HepG2 (cell line): ENCODE measurements around the gene TLE1. TPM values are rescaled to one million over a fixed set of nuclear protein-coding genes. Genes with fewer than 3 reads are reported as not detected.

ENCODE experiments used
- ATAC-seq: fragments of 200-7000 bp; cut with Tn5 transposase; 3 replicates; pipeline ENCODE4 v1.9.1; 2020; ENCODE audit warnings: mild to moderate bottlenecking, moderate library complexity
- BruUV-seq: library from RNA; stranded (reverse); fragments of 400-500 nt; replicated peaks from 2 replicates; lab custom pipeline; 2021; lab: Mats Ljungman, UMichigan
- CTCF ChIA-PET: fragments of 300-600 bp; formaldehyde crosslinking; extraction: SDS; loops from one replicate; lab custom pipeline; 2021; ENCODE audit warnings: low total read pairs, inconsistent platforms, low intra/inter-chr PET ratio; lab: Yijun Ruan, JAX
- POLR2A ChIA-PET: fragments of 350-600 bp; sonication (Branson Sonifier 250); formaldehyde crosslinking; loops from one replicate; lab custom pipeline; 2020; ENCODE audit warnings: antibody characterized with exemption, inconsistent platforms; lab: Yijun Ruan, JAX
- DNase-seq: peaks from one replicate; pipeline ENCODE4 v3.0.0-alpha.2; 2015; ENCODE audit warnings: low spot score
- FAIRE-seq: peaks from 3 replicates; lab custom pipeline; 2011; peaks lifted over from hg19 to GRCh38; lab: Jason Lieb, UNC
- H2AFZ ChIP-seq: one replicate; pipeline ENCODE4 v1.6.1; 2011; ENCODE audit warnings: low read length, inconsistent platforms
- H3K27ac ChIP-seq: fragments of 300-600 bp; 3 replicates; pipeline ENCODE4 v1.8.0; 2011; ENCODE audit warnings: mixed run types, mild to moderate bottlenecking, mixed read lengths, low read length, inconsistent platforms; ENCODE audit not compliant: insufficient read depth; ENCODE audit errors: extremely low read length
- H3K27me3 ChIP-seq, 2 experiments: fragments of 200-600 bp in 1 of 2; 2 replicates in 1 of 2; 3 replicates in 1 of 2; pipeline versions ENCODE4 v1.6.0 to v1.8.0; 2011; ENCODE audit warnings: low read length in 2 of 2, mild to moderate bottlenecking in 2 of 2, moderate library complexity in 2 of 2, inconsistent platforms in 1 of 2; ENCODE audit not compliant: insufficient read depth in 2 of 2, control insufficient read depth in 1 of 2
- H3K36me3 ChIP-seq, 2 experiments: fragments of 200-600 bp in 1 of 2; replicated peaks in 1 of 2; 2 replicates in 1 of 2; 3 replicates in 1 of 2; pipeline versions ENCODE4 v1.5.1 to v1.8.0; 2011; ENCODE audit warnings: low read length in 2 of 2, inconsistent platforms in 1 of 2; ENCODE audit not compliant: insufficient read depth in 2 of 2, control insufficient read depth in 1 of 2
- H3K4me1 ChIP-seq: 2 replicates; pipeline ENCODE4 v1.5.1; 2012; ENCODE audit warnings: low read length, inconsistent platforms; ENCODE audit not compliant: insufficient read depth
- H3K4me2 ChIP-seq: 2 replicates; pipeline ENCODE4 v1.6.0; 2011; ENCODE audit warnings: low read depth, low read length, inconsistent platforms
- H3K4me3 ChIP-seq, 3 experiments: fragments of 200-600 bp in 1 of 3; sonication (generic), shearing (Covaris generic) in 1 of 3; replicated peaks in 1 of 3; 2 replicates each; pipeline ENCODE4 v1.5.1; 2011 to 2016; ENCODE audit warnings: low read length in 3 of 3, inconsistent platforms in 2 of 3, low read depth in 2 of 3, mild to moderate bottlenecking in 2 of 3, control low read depth in 1 of 3, mixed read lengths in 1 of 3; ENCODE audit not compliant: insufficient read depth in 1 of 3
- H3K79me2 ChIP-seq: one replicate; pipeline ENCODE4 v1.6.1; 2011; ENCODE audit warnings: low read length, inconsistent platforms; ENCODE audit not compliant: insufficient read depth
- H3K9ac ChIP-seq: 2 replicates; pipeline ENCODE4 v1.6.0; 2011; ENCODE audit warnings: mild to moderate bottlenecking, low read depth, low read length, inconsistent platforms; ENCODE audit not compliant: insufficient read depth
- H3K9me3 ChIP-seq: 2 replicates; pipeline ENCODE4 v1.5.1; 2012; ENCODE audit warnings: mild to moderate bottlenecking, low read length
- H4K20me1 ChIP-seq: 2 replicates; pipeline ENCODE4 v1.6.0; 2011; ENCODE audit warnings: inconsistent platforms, mild to moderate bottlenecking, low read length, moderate library complexity; ENCODE audit not compliant: insufficient read depth
- HMG20A ChIP-seq: IDR thresholded peaks from 2 replicates; pipeline ENCODE4 v1.6.1; 2016; ENCODE audit warnings: borderline replicate concordance
- PBX3 ChIP-seq: sonication (generic); formaldehyde crosslinking; IDR thresholded peaks from 2 replicates; pipeline ENCODE4 v1.8.1; 2023; ENCODE audit warnings: missing genetic modification reagents, inconsistent platforms, borderline replicate concordance
- POLR2A ChIP-seq, 2 experiments: IDR thresholded peaks; 2 replicates each; pipeline ENCODE4 v1.6.1; 2011; ENCODE audit warnings: low read depth in 2 of 2, low read length in 2 of 2, mild to moderate bottlenecking in 1 of 2, moderate library complexity in 1 of 2; ENCODE audit not compliant: insufficient read depth in 1 of 2
- SMAD3 ChIP-seq: sonication (generic); formaldehyde crosslinking; IDR thresholded peaks from 2 replicates; pipeline ENCODE4 v1.4.0; 2020; ENCODE audit warnings: missing genetic modification reagents
- STAT5B ChIP-seq: sonication (generic); formaldehyde crosslinking; IDR thresholded peaks from 2 replicates; pipeline ENCODE4 v1.4.0; 2020; ENCODE audit warnings: missing genetic modification reagents
- U2AF2 ChIP-seq: fragments of 200-400 bp; formaldehyde crosslinking; IDR thresholded peaks from 2 replicates; pipeline ENCODE4 v1.6.1; 2017; ENCODE audit warnings: low read depth, mild to moderate bottlenecking, low read length
- XBP1 ChIP-seq: sonication (generic); formaldehyde crosslinking; IDR thresholded peaks from 2 replicates; pipeline ENCODE4 v1.5.0; 2020; ENCODE audit warnings: missing genetic modification reagents
- ZBTB8A ChIP-seq: sonication (generic); formaldehyde crosslinking; IDR thresholded peaks from 2 replicates; pipeline ENCODE4 v1.4.0; 2020; ENCODE audit warnings: mild to moderate bottlenecking, low read depth, missing genetic modification reagents, borderline replicate concordance
- ZKSCAN5 ChIP-seq: sonication (generic); formaldehyde crosslinking; IDR thresholded peaks from 2 replicates; pipeline ENCODE4 v1.5.1; 2020; ENCODE audit warnings: mild to moderate bottlenecking, missing genetic modification reagents
- ZKSCAN8 ChIP-seq: IDR thresholded peaks from 2 replicates; pipeline ENCODE4 v1.6.1; 2016; ENCODE audit warnings: borderline replicate concordance, missing genetic modification reagents, missing compliant biosample characterization
- ZMYM3 ChIP-seq: sonication (generic); formaldehyde crosslinking; IDR thresholded peaks from 2 replicates; pipeline ENCODE4 v1.5.1; 2020; ENCODE audit warnings: mild to moderate bottlenecking, missing genetic modification reagents
- ZNF282 ChIP-seq: fragments of 450-650 bp; IDR thresholded peaks from 2 replicates; pipeline ENCODE4 v1.6.1; 2018; ENCODE audit not compliant: partially characterized antibody
- ZNF431 ChIP-seq: sonication (generic); formaldehyde crosslinking; IDR thresholded peaks from 2 replicates; pipeline ENCODE4 v1.9.0; 2022; ENCODE audit warnings: missing genetic modification reagents, low read depth, mild to moderate bottlenecking, borderline replicate concordance
- ZNF776 ChIP-seq: sonication (generic); formaldehyde crosslinking; IDR thresholded peaks from 2 replicates; pipeline ENCODE4 v1.4.0; 2020; ENCODE audit warnings: mild to moderate bottlenecking, missing genetic modification reagents
- WGBS: methylation state at CpG from one replicate; pipeline ENCODE4 v1.1.6; 2017; ENCODE audit warnings: low lambda C conversion rate; 5-methylcytosine and 5-hydroxymethylcytosine counted together
- in situ Hi-C: cut with HindIII; loops from 2 replicates; pipeline ENCODE4 v1.10.0; 2017; ENCODE audit warnings: low pct_unique_long_range_greater_than_20kb; ENCODE audit not compliant: extremely low pct_ligation_motif_present
- intact Hi-C: fragments of 100-400 bp; cut with micrococcal nuclease; formaldehyde crosslinking; loops from one replicate; pipeline ENCODE4 v1.10.0; 2022; ENCODE audit not compliant: unreplicated experiment
- polyA plus RNA-seq, 8 experiments: library from polyadenylated mRNA; depleted of rRNA in 3 of 8; stranded (reverse) in 7 of 8; unstranded in 1 of 8; fragments of >200 nt; fragmentation: Illumina TruSeq in 4 of 8; extraction: Trizol in 4 of 8; gene quantifications; 2 replicates each; pipeline versions ENCODE4 v1.2.1 to v1.2.3, GENCODE V29; 2011 to 2016; ENCODE audit warnings: low read depth in 4 of 8, missing spikeins in 1 of 8, mixed read lengths in 1 of 8; ENCODE audit not compliant: insufficient read depth in 1 of 8
- total RNA-seq, 5 experiments: library from RNA; depleted of rRNA; stranded (reverse); fragments of >200 nt; fragmentation: Illumina TruSeq; extraction: Trizol; gene quantifications; 2 replicates each; pipeline ENCODE4 v1.2.3, GENCODE V29; 2016; ENCODE audit warnings: low read depth in 1 of 5

TLE1 gene
- total and polyA plus RNA-seq, 2 of the 13 experiments (the other 11 are each of a cell fraction or from before 2014, with no cell fraction given) = 35.9 to 109 TPM

- intact Hi-C loops = no loop called here
Observed at GRCh38 chr9:81717747-81718077, 28.4 kb upstream of the TLE1 start.

GRCh38 chr9:81717061-81717746 is 27.9 kb upstream of the TLE1 start:
- no peaks in the 10 kb centered on the region for H3K9me3 ChIP-seq
- 19% methylated on average over 5 of the region's 5 CpGs for WGBS
- POLR2A ChIA-PET = no interaction called here
- H3K4me1 ChIP-seq = no peaks in the 10 kb centered on the region; the same call in 1 of the 2 replicates
- no peaks in the 10 kb centered on the region for H4K20me1 ChIP-seq
- no peak overlapping the region for H3K27ac ChIP-seq
- no peak overlapping the region for H2AFZ ChIP-seq
- H3K36me3 ChIP-seq = no peaks in the 10 kb centered on the region
- no peak overlapping the region for H3K4me3 ChIP-seq
- no peak for FAIRE-seq
- in situ Hi-C loops (loop anchor here (25.0 kb wide), 1 partner anchor 1245 kb away; no protein-coding TSS in a partner anchor), intact Hi-C loops (no loop called here)
- DNase-seq = no peak
- no TSS peak for BruUV-seq
- no peak overlapping the region for H3K9ac ChIP-seq
- ATAC-seq = no peak
- H3K27me3 ChIP-seq = no peaks in the 10 kb centered on the region
- CTCF ChIA-PET = no interaction called here
- no peak overlapping the region for H3K4me2 ChIP-seq
- TF ChIP-seq PBX3 (CRISPR knock-in tag) = no peak
- TF ChIP-seq ZKSCAN5 (CRISPR knock-in tag) = no peak
- TF ChIP-seq ZBTB8A (CRISPR knock-in tag) = no peak
- TF ChIP-seq HMG20A (CRISPR knock-in tag) = no peak
- no peak for TF ChIP-seq ZNF431 (CRISPR knock-in tag)
- TF ChIP-seq ZKSCAN8 (CRISPR knock-in tag) = no peak
- TF ChIP-seq U2AF2 = no peak
- TF ChIP-seq XBP1 = no peak
- no peak for TF ChIP-seq ZMYM3 (CRISPR knock-in tag)
- TF ChIP-seq, all 625 proteins: peak for 0
- H3K79me2 ChIP-seq = no peaks in the 10 kb centered on the region

More at GRCh38 chr9:81717747-81718077, 28.4 kb upstream of the TLE1 start:
- in situ Hi-C loops = loop anchor here (25.0 kb wide), 1 partner anchor 1245 kb away; no protein-coding TSS in a partner anchor
- no peak overlapping the region for H3K4me3 ChIP-seq
- ATAC-seq (no peak), FAIRE-seq (no peak), DNase-seq (no peak)
- H4K20me1 ChIP-seq = no peaks in the 10 kb centered on the region
- TF ChIP-seq POLR2A (IDR thresholded peaks at IDR 0.05; ENCODE audit: insufficient read depth in 1 of 2, low read depth in 2 of 2, low read length in 2 of 2) (no peak), ZNF776 (no peak), SMAD3 (no peak), STAT5B (no peak), ZNF282 (no peak)
- POLR2A ChIA-PET = no interaction called here
- H3K4me2 ChIP-seq = no peak overlapping the region
- no peaks in the 10 kb centered on the region for H3K27me3 ChIP-seq
- H3K9me3 ChIP-seq = no peaks in the 10 kb centered on the region
- H3K27ac ChIP-seq = no peak overlapping the region
- BruUV-seq = no TSS peak
- H3K79me2 ChIP-seq = no peaks in the 10 kb centered on the region
- CTCF ChIA-PET = no interaction called here
- no peaks in the 10 kb centered on the region; the same call in 1 of the 2 replicates for H3K4me1 ChIP-seq
- H3K9ac ChIP-seq = no peak overlapping the region
- no peak overlapping the region for H2AFZ ChIP-seq
- H3K36me3 ChIP-seq = no peaks in the 10 kb centered on the region
